RWPE2 (cell line): ENCODE data around the gene DICER1.
A peak's percentile ranks its signal among the peaks of the same experiment; 100 is the strongest.

Source experiments
- ATAC-seq: fragments of 200-7000 bp; cut with Tn5 transposase; 3 replicates; pipeline ENCODE4 v1.9.1; 2021; ENCODE audit warnings: low read depth
- DNase-seq: peaks from one replicate; pipeline ENCODE4 v3.0.0-alpha.2; 2020; ENCODE audit warnings: low spot score
- H3K27ac ChIP-seq: fragments of 450-650 bp; 2 replicates; pipeline ENCODE4 v1.5.1; 2017; ENCODE audit warnings: mild to moderate bottlenecking; ENCODE audit not compliant: poor library complexity, severe bottlenecking
- H3K27me3 ChIP-seq: fragments of 250-450 bp; sonication (Bioruptor Pico); 2 replicates; pipeline ENCODE4 v1.5.1; 2021; ENCODE audit warnings: mild to moderate bottlenecking, moderate library complexity; ENCODE audit not compliant: insufficient read depth, poor library complexity, severe bottlenecking
- H3K36me3 ChIP-seq: fragments of 250-450 bp; sonication (Bioruptor Pico); 2 replicates; pipeline ENCODE4 v1.5.1; 2020; ENCODE audit warnings: low read depth, mild to moderate bottlenecking, moderate library complexity
- H3K4me1 ChIP-seq: fragments of 250-450 bp; sonication (Bioruptor Pico); 2 replicates; pipeline ENCODE4 v1.5.1; 2021; ENCODE audit warnings: mild to moderate bottlenecking, moderate library complexity; ENCODE audit not compliant: insufficient read depth, poor library complexity, severe bottlenecking
- H3K4me3 ChIP-seq: fragments of 250-450 bp; sonication (Bioruptor Pico); 2 replicates; pipeline ENCODE4 v1.5.1; 2021; ENCODE audit warnings: mild to moderate bottlenecking, moderate library complexity; ENCODE audit not compliant: severe bottlenecking
- H3K9me3 ChIP-seq: fragments of 250-450 bp; sonication (Bioruptor Pico); 2 replicates; pipeline ENCODE4 v1.5.1; 2021; ENCODE audit warnings: mild to moderate bottlenecking, moderate library complexity; ENCODE audit not compliant: severe bottlenecking
- TF ChIP-seq, protein P1 (sequence below): fragments of 450-650 bp; IDR thresholded peaks from one replicate; pipeline ENCODE4 v1.5.1; 2017; ENCODE audit warnings: mild to moderate bottlenecking, moderate library complexity; ENCODE audit not compliant: poor library complexity, severe bottlenecking

Gene DICER1

DNA sequence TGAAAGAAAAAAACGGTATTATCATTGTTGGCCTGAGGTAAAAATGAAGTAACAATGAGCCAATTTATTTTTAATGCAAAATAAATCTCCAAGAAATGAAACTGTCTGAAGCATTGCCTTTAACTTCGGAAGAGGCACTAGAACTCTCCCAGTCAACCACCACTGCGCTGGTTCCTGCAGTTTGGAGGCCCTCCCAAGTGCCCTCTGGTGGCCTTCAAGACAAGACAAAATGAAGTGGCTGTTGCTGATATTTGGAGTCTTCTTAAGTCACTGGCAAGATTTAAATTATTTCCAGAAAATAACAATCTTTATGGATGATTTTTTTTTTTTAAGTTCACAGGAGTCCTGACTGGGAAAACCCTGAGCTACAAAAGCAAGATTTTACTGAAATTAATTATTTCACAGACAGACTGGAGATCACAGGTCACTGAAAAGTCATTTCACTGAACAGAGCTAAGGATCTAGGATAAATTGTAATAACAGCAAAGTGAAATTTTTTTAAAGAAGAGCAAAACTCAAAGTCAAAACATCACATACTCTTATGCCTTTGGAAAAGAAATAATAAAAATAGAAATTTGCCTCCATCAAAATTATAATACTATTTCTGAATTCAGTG lies 58.2 kb downstream of the DICER1 start:
- ATAC-seq (peak; percentile 87), DNase-seq (no peak)
- H3K27ac ChIP-seq: no peak overlapping the region
- H3K27me3 ChIP-seq: no peaks in the 10 kb centered on the region
- TF ChIP-seq, protein P1, sequence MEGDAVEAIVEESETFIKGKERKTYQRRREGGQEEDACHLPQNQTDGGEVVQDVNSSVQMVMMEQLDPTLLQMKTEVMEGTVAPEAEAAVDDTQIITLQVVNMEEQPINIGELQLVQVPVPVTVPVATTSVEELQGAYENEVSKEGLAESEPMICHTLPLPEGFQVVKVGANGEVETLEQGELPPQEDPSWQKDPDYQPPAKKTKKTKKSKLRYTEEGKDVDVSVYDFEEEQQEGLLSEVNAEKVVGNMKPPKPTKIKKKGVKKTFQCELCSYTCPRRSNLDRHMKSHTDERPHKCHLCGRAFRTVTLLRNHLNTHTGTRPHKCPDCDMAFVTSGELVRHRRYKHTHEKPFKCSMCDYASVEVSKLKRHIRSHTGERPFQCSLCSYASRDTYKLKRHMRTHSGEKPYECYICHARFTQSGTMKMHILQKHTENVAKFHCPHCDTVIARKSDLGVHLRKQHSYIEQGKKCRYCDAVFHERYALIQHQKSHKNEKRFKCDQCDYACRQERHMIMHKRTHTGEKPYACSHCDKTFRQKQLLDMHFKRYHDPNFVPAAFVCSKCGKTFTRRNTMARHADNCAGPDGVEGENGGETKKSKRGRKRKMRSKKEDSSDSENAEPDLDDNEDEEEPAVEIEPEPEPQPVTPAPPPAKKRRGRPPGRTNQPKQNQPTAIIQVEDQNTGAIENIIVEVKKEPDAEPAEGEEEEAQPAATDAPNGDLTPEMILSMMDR: peak; percentile 96
- H3K4me1 ChIP-seq: peaks cover 2% of the 10 kb centered on the region
- H3K9me3 ChIP-seq: no peaks in the 10 kb centered on the region
- peaks cover 95% of the 10 kb centered on the region for H3K36me3 ChIP-seq
- H3K4me3 ChIP-seq: no peak overlapping the region

GRCh38 chr14:95097385-95097784 lies 59.9 kb downstream of the DICER1 start:
- ATAC-seq (no peak), DNase-seq (no peak)
- Histone ChIP-seq H3K27me3 (no peaks in the 10 kb centered on the region), H3K4me3 (no peak overlapping the region), H3K4me1 (peaks cover 2% of the 10 kb centered on the region), H3K36me3 (peaks cover 95% of the 10 kb centered on the region), H3K9me3 (no peaks in the 10 kb centered on the region), H3K27ac (no peak overlapping the region)
- TF ChIP-seq, protein P1: no peak

GRCh38 chr14:95096476-95096875 lies 60.9 kb downstream of the DICER1 start:
- Histone ChIP-seq H3K4me1 (peaks cover 2% of the 10 kb centered on the region), H3K36me3 (peaks cover 95% of the 10 kb centered on the region)

DNA sequence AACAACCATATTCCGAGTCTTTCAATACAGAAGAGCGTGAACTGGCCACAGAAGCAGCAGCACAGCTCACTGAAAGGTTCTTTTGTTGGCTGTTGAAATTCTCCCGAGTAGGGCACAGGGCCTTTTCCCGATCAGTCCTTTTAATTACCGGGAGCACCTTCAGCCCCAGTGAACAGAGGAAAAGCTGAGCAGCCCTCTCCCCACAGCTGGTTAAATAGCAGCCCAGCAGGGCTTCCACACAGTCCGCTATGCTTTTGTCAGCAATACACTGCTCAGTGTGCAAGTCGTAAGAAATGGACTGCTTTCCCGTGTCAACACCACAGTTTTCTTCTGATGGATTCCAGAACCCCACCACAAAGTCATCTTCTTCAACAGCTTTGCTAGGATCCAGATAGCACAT lies 61.3 kb downstream of the DICER1 start:
- Histone ChIP-seq H3K27ac (no peak overlapping the region), H3K9me3 (no peaks in the 10 kb centered on the region), H3K27me3 (no peaks in the 10 kb centered on the region), H3K36me3 (peaks cover 99% of the 10 kb centered on the region), H3K4me1 (peaks cover 2% of the 10 kb centered on the region), H3K4me3 (no peak overlapping the region)
- TF ChIP-seq, protein P1: no peak
- ATAC-seq (no peak), DNase-seq (no peak)

More at GRCh38 chr14:95096476-95096875, 60.9 kb downstream of the DICER1 start:
- TF ChIP-seq, protein P1: no peak
- no peaks in the 10 kb centered on the region for H3K9me3 ChIP-seq
- H3K4me3 ChIP-seq: no peak overlapping the region
- no peak overlapping the region for H3K27ac ChIP-seq
- DNase-seq (no peak), ATAC-seq (no peak)
- no peaks in the 10 kb centered on the region for H3K27me3 ChIP-seq

DNA sequence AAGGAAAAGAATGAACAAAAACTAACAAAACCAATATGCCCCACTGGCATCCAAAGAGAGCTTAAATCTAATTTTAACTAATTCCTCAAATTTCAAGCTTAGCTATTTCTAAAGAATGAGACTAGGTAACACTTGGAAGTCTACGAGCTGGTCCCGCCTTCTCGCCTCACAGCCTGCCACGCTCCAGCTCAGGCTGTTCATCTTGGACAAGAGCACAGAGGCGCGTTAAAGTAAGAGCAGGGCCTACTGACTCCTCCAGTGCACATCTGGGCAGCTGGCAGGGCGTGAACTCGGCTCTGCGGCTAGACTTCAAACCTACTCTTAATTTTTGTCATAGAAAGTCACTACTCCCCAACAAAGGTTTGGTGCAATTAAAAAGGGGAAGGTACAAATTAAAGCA lies 64.6 kb downstream of the DICER1 start:
- TF ChIP-seq, protein P1: no peak
- no peaks in the 10 kb centered on the region for H3K27me3 ChIP-seq
- peaks cover 95% of the 10 kb centered on the region for H3K36me3 ChIP-seq
- H3K9me3 ChIP-seq: no peaks in the 10 kb centered on the region
- H3K27ac ChIP-seq: no peak overlapping the region
- H3K4me3 ChIP-seq: no peak overlapping the region
- ATAC-seq (no peak), DNase-seq (no peak)
- no peaks in the 10 kb centered on the region for H3K4me1 ChIP-seq
